K562 (cell line): ENCODE data around the gene DNAH9. TPM values are rescaled to one million over a fixed set of nuclear protein-coding genes. Genes with fewer than 3 reads are reported as not detected.

ENCODE experiments used
- ATAC-seq: fragments of 200-7000 bp; cut with Tn5 transposase; 3 replicates; pipeline ENCODE4 v1.9.1; 2020; ENCODE audit warnings: moderate library complexity
- BruUV-seq: library from RNA; stranded (reverse); fragments of 400-500 nt; replicated peaks from 2 replicates; lab custom pipeline; 2021; lab: Mats Ljungman, UMichigan
- CTCF ChIA-PET: fragments of 300-600 bp; formaldehyde crosslinking; extraction: SDS; loops from one replicate; lab custom pipeline; 2021; ENCODE audit warnings: low intra/inter-chr PET ratio; lab: Yijun Ruan, JAX
- POLR2A ChIA-PET: fragments of 300-600, 350-650 bp; sonication (Branson Sonifier 250); formaldehyde crosslinking; extraction: SDS; loops from one replicate; lab custom pipeline; 2021; ENCODE audit warnings: antibody characterized with exemption, inconsistent platforms; lab: Yijun Ruan, JAX
- DNase-seq, 4 experiments: peaks; one replicate each; pipeline versions ENCODE4 v3.0.0 to v3.0.0-alpha.2; 2011 to 2018; ENCODE audit warnings: low spot score in 3 of 4, mixed read lengths in 3 of 4; ENCODE audit errors: extremely low read depth in 1 of 4
- FAIRE-seq: peaks from 2 replicates; lab custom pipeline; 2011; peaks lifted over from hg19 to GRCh38; lab: Jason Lieb, UNC
- H2AFZ ChIP-seq: 2 replicates; pipeline ENCODE4 v1.6.0; 2011; ENCODE audit warnings: low read depth, low read length, control low read depth, inconsistent platforms
- H3K27ac ChIP-seq: fragments of 200-600 bp; 3 replicates; pipeline ENCODE4 v1.8.0; 2011; ENCODE audit warnings: low read depth, mild to moderate bottlenecking, control low read depth, inconsistent platforms, low read length, moderate library complexity, mixed read lengths; ENCODE audit errors: extremely low read depth
- H3K27me3 ChIP-seq, 2 experiments: fragments of 300-600 bp in 1 of 2; 2 replicates in 1 of 2; 3 replicates in 1 of 2; pipeline versions ENCODE4 v1.6.0 to v1.8.0; 2011; ENCODE audit warnings: inconsistent platforms in 2 of 2, low read length in 2 of 2, mild to moderate bottlenecking in 1 of 2, mixed read lengths in 1 of 2, moderate library complexity in 1 of 2; ENCODE audit not compliant: control insufficient read depth in 2 of 2, insufficient read depth in 2 of 2
- H3K36me3 ChIP-seq: fragments of 300-600 bp; 3 replicates; pipeline ENCODE4 v1.8.0; 2011; ENCODE audit warnings: mild to moderate bottlenecking, low read length, inconsistent platforms; ENCODE audit not compliant: control insufficient read depth, insufficient read depth
- H3K4me1 ChIP-seq, 2 experiments: fragments of 200-600 bp in 1 of 2; replicated peaks in 1 of 2; 2 replicates in 1 of 2; 3 replicates in 1 of 2; pipeline versions ENCODE4 v1.5.1 to v1.8.0; 2011; ENCODE audit warnings: inconsistent platforms in 2 of 2, low read length in 2 of 2, mild to moderate bottlenecking in 1 of 2, mixed read lengths in 1 of 2, moderate library complexity in 1 of 2; ENCODE audit not compliant: control insufficient read depth in 2 of 2, insufficient read depth in 2 of 2
- H3K4me2 ChIP-seq: 2 replicates; pipeline ENCODE4 v1.6.1; 2011; ENCODE audit warnings: low read length, control low read depth, inconsistent platforms, mixed read lengths; ENCODE audit not compliant: insufficient read depth
- H3K4me3 ChIP-seq: fragments of 200-600 bp; sonication (generic), shearing (Covaris generic); 2 replicates; pipeline ENCODE4 v1.5.1; 2016; ENCODE audit warnings: control low read depth, inconsistent platforms
- H3K79me2 ChIP-seq: fragments of 200-600 bp; 3 replicates; pipeline ENCODE4 v1.8.0; 2011; ENCODE audit warnings: low read length, inconsistent platforms; ENCODE audit not compliant: control insufficient read depth, insufficient read depth
- H3K9ac ChIP-seq, 2 experiments: 2 replicates each; pipeline versions ENCODE4 v1.6.0 to v1.6.1; 2011; ENCODE audit warnings: low read depth in 2 of 2, low read length in 2 of 2, control low read depth in 1 of 2, inconsistent platforms in 1 of 2, mild to moderate bottlenecking in 1 of 2, mixed read lengths in 1 of 2; ENCODE audit not compliant: insufficient read depth in 1 of 2
- H3K9me1 ChIP-seq: one replicate; pipeline ENCODE4 v1.6.0; 2011; ENCODE audit warnings: inconsistent platforms, mild to moderate bottlenecking, low read length, moderate library complexity; ENCODE audit not compliant: control insufficient read depth, insufficient read depth
- H3K9me3 ChIP-seq: replicated peaks from 2 replicates; pipeline ENCODE4 v1.5.1; 2011; ENCODE audit warnings: low read depth, low read length, inconsistent platforms; ENCODE audit not compliant: control insufficient read depth, insufficient read depth
- H4K20me1 ChIP-seq: replicated peaks from 2 replicates; pipeline ENCODE4 v1.6.1; 2011; ENCODE audit warnings: low read length, inconsistent platforms, mixed read lengths; ENCODE audit not compliant: control insufficient read depth, insufficient read depth
- BRF2 ChIP-seq: IDR thresholded peaks from 3 replicates; pipeline ENCODE4 v1.6.1; 2011; ENCODE audit warnings: borderline replicate concordance, mild to moderate bottlenecking; ENCODE audit not compliant: insufficient read length, insufficient read depth
- CBX3 ChIP-seq, 2 experiments: IDR thresholded peaks; 1 replicate in 1 of 2; 2 replicates in 1 of 2; pipeline ENCODE4 v1.6.1; 2012; ENCODE audit warnings: inconsistent platforms in 2 of 2, low read length in 2 of 2, borderline replicate concordance in 1 of 2, control low read depth in 1 of 2
- DMBX1 ChIP-seq: fragments of 250-450 bp; sonication (Bioruptor Pico); IDR thresholded peaks from 2 replicates; pipeline ENCODE4 v1.8.0; 2022; ENCODE audit warnings: inconsistent platforms, mild to moderate bottlenecking, moderate library complexity, borderline replicate concordance
- HMG20A ChIP-seq: fragments of 450-650 bp; formaldehyde crosslinking; conservative IDR thresholded peaks from 2 replicates; pipeline ENCODE4 v1.4.0; 2020; ENCODE audit warnings: mild to moderate bottlenecking, mixed read lengths
- KDM1A ChIP-seq, 2 experiments: fragments of 450-650 bp; IDR thresholded peaks; 2 replicates each; pipeline ENCODE4 v1.6.1; 2016; ENCODE audit warnings: mild to moderate bottlenecking in 2 of 2
- MTA2 ChIP-seq: fragments of 450-650 bp; IDR thresholded peaks from 2 replicates; pipeline ENCODE4 v1.6.1; 2016; ENCODE audit warnings: low read depth
- NFATC3 ChIP-seq: fragments of 450-650 bp; IDR thresholded peaks from 2 replicates; pipeline ENCODE4 v1.6.1; 2017; ENCODE audit warnings: mild to moderate bottlenecking
- PPARD ChIP-seq: fragments of 250-450 bp; sonication (Bioruptor Pico); IDR thresholded peaks from 2 replicates; pipeline ENCODE4 v1.8.0; 2022; ENCODE audit warnings: inconsistent platforms, mild to moderate bottlenecking, moderate library complexity
- SMARCC2 ChIP-seq: fragments of 450-650 bp; IDR thresholded peaks from 2 replicates; pipeline ENCODE4 v1.6.1; 2017; ENCODE audit warnings: antibody characterized with exemption, moderate library complexity, mild to moderate bottlenecking, low read depth
- SOX6 ChIP-seq: fragments of 450-650 bp; IDR thresholded peaks from 2 replicates; pipeline ENCODE4 v1.6.1; 2014; ENCODE audit warnings: mild to moderate bottlenecking
- SREBF2 ChIP-seq: sonication (generic); formaldehyde crosslinking; IDR thresholded peaks from 2 replicates; pipeline ENCODE4 v1.4.0; 2020; ENCODE audit warnings: mild to moderate bottlenecking, missing genetic modification reagents
- ZBTB43 ChIP-seq: sonication (generic); formaldehyde crosslinking; IDR thresholded peaks from 2 replicates; pipeline ENCODE4 v1.8.0; 2023; ENCODE audit warnings: mild to moderate bottlenecking, missing genetic modification reagents
- ZNF311 ChIP-seq: fragments of 250-450 bp; sonication (Bioruptor Pico); IDR thresholded peaks from 2 replicates; pipeline ENCODE4 v1.4.0; 2020; ENCODE audit warnings: mild to moderate bottlenecking, moderate library complexity
- ZNF644 ChIP-seq: fragments of 200-800 bp; sonication (Bioruptor generic); IDR thresholded peaks from 2 replicates; pipeline ENCODE4 v1.6.1; 2016; ENCODE audit warnings: low read depth, missing genetic modification characterization, missing compliant biosample characterization
- WGBS: fragments of 100-300 bp; shearing (Covaris generic); methylation state at CpG from one replicate; pipeline ENCODE4 v1.1.6; 2016; ENCODE audit warnings: low coverage, mixed read lengths; ENCODE audit not compliant: insufficient coverage; ENCODE audit errors: missing lambda C conversion rate; 5-methylcytosine and 5-hydroxymethylcytosine counted together
- in situ Hi-C: fragments of 300-500 bp; cut with MboI; formaldehyde crosslinking; loops from 4 replicates; pipeline ENCODE4 v1.15.0; 2018; ENCODE audit warnings: inconsistent platforms, mixed read lengths
- intact Hi-C: fragments of 100-400 bp; cut with micrococcal nuclease; formaldehyde crosslinking; loops from 2 replicates; pipeline ENCODE4 v1.14.2; 2022
- polyA plus RNA-seq, 8 experiments: library from polyadenylated mRNA; depleted of rRNA in 4 of 8; stranded (reverse) in 5 of 8; unstranded in 3 of 8; fragments of >200 nt; fragmentation: Nextera tagmentation in 2 of 8; fragmentation: Illumina TruSeq in 1 of 8; extraction: Ambion mirVana in 2 of 8; extraction: Trizol in 1 of 8; gene quantifications; 2 replicates each; pipeline versions ENCODE4 v1.2.1 to v1.2.3, GENCODE V29; 2011 to 2014; ENCODE audit warnings: inconsistent platforms in 1 of 8, missing spikeins in 1 of 8
- total RNA-seq, 7 experiments: library from RNA; depleted of rRNA in 6 of 7; stranded (reverse); fragments of >200 nt in 6 of 7; fragmentation: Illumina TruSeq in 2 of 7; extraction: Trizol in 2 of 7; gene quantifications; 2 replicates each; pipeline versions ENCODE4 v1.2.1 to v1.2.3, GENCODE V29; 2011 to 2021; ENCODE audit warnings: low replicate concordance in 1 of 7
- TF ChIP-seq, protein P1 (sequence below), 2 experiments: fragments of 450-650 bp in 1 of 2; sonication (generic) in 1 of 2; formaldehyde crosslinking; conservative IDR thresholded peaks; 2 replicates each; pipeline versions ENCODE4 v1.4.0 to v1.8.1; 2020 to 2022; ENCODE audit warnings: mild to moderate bottlenecking in 1 of 2, missing genetic modification reagents in 1 of 2

DNAH9 gene
- total and polyA plus RNA-seq, 9 of the 15 experiments (the other 6 are each of a cell fraction or from before 2014, with no cell fraction given): not detected

DNA sequence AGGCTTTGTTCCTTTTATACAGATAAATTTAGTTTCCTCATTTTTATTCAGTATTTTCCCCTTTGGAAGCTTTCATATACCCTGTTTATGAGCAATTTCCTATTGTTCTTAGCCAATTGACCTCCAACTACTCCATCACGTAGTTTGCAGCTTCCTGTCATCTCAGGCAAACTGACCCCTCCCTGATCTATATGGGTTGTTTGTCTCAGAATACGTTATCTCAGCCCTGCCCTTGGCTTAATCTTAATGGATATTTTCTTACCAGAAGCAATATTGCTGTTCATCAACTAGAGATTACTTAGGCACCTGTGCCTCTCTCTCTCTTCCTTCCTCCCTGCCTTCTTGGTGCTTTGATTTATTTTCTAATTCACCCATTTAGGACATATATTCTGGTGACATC lies 317.8 kb downstream of the DNAH9 start:
- intact Hi-C loops (no loop called here), in situ Hi-C loops (no loop called here)
- no peak overlapping the region for H3K4me3 ChIP-seq
- ChIA-PET CTCF (no interaction called here), POLR2A (interaction anchor here (0.6 to 1.5 kb wide), 2 partner anchors 12 to 286 kb away, joined by 3 to 4 read pairs; no protein-coding TSS in a partner anchor)
- no peaks in the 10 kb centered on the region for H3K4me1 ChIP-seq
- H3K79me2 ChIP-seq: no peaks in the 10 kb centered on the region
- H2AFZ ChIP-seq: no peak overlapping the region
- no peak overlapping the region for H3K4me2 ChIP-seq
- ATAC-seq: no peak
- H3K27ac ChIP-seq: no peak overlapping the region
- TF ChIP-seq MTA2: no peak
- no peak for TF ChIP-seq SOX6
- TF ChIP-seq NFATC3: no peak
- no peak for TF ChIP-seq DMBX1 (CRISPR knock-in tag)
- TF ChIP-seq, protein P1, sequence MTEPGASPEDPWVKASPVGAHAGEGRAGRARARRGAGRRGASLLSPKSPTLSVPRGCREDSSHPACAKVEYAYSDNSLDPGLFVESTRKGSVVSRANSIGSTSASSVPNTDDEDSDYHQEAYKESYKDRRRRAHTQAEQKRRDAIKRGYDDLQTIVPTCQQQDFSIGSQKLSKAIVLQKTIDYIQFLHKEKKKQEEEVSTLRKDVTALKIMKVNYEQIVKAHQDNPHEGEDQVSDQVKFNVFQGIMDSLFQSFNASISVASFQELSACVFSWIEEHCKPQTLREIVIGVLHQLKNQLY (CRISPR knock-in tag; conservative IDR thresholded peaks at IDR 0.05): no peak
- TF ChIP-seq ZNF644: no peak
- no peak for TF ChIP-seq KDM1A (IDR thresholded peaks at IDR 0.05)
- no peak for TF ChIP-seq HMG20A
- TF ChIP-seq ZNF311 (CRISPR knock-in tag): no peak
- no peak for TF ChIP-seq SREBF2 (CRISPR knock-in tag)
- TF ChIP-seq ZBTB43 (CRISPR knock-in tag): no peak
- no peak for TF ChIP-seq PPARD (CRISPR knock-in tag)
- TF ChIP-seq BRF2: no peak
- no peak for TF ChIP-seq SMARCC2
- no peak for TF ChIP-seq CBX3 (IDR thresholded peaks at IDR 0.05; ENCODE audit: borderline replicate concordance in 1 of 2, low read length in 2 of 2)
- H3K9me3 ChIP-seq: no peaks in the 10 kb centered on the region; the same call in 1 of the 2 replicates
- no peaks in the 10 kb centered on the region for H3K9me1 ChIP-seq
- no TSS peak for BruUV-seq
- WGBS: 0% methylated on average over 2 of the region's 2 CpGs
- FAIRE-seq: no peak
- no peaks in the 10 kb centered on the region for H4K20me1 ChIP-seq
- no peaks in the 10 kb centered on the region; a peak in 1 of 5 replicates for H3K27me3 ChIP-seq
- no peak overlapping the region for H3K9ac ChIP-seq
- no peaks in the 10 kb centered on the region for H3K36me3 ChIP-seq
- no peak for DNase-seq
